Activated gamma-delta T cell treated with Interleukin-2 at 50 U/mL for 16 hours (primary cell): ENCODE measurements around the gene DMD.

ENCODE experiments used
- DNase-seq: peaks from one replicate; pipeline ENCODE4 v3.0.0-alpha.2; 2020

The DMD gene

DNA sequence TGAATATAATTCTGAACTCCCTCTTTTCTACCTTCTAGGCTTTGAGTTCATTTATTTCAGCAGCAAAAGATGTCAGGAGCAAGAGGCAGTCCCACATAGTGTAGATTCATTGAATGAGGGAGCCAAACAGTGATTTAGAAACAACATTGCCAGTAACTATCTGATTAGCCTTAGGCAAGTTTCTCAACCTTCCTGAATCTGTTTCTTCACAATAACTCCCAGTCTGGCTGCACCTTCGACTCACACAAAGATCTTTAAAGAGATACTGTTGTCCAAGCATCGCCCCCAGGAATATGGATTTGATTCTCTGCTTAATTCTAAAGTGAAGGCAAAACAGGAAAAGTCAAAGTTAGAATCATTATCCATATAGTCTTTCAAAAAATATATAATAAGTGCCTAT lies 1026.2 kb downstream of the DMD start:
- DNase-seq = no peak

DNA sequence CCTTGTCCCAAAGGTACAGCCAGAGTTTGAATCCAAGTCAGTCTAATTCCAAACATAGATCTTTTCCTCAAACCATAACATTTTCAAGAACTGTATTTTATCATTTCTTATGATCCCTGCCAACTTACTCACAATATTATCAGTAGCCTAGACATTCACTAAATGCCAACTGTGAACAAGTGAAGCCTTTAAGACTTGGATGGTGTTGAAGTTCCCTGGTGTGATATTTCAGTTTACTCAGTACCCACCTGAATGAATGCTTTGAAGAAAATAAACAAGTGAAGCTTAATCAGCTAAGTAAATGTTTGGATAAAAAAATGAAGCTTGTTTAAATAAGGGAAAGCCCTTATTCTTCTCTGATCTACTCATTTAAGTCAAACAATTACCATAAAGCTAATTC lies 1028.3 kb downstream of the DMD start:
- no peak for DNase-seq

DNA sequence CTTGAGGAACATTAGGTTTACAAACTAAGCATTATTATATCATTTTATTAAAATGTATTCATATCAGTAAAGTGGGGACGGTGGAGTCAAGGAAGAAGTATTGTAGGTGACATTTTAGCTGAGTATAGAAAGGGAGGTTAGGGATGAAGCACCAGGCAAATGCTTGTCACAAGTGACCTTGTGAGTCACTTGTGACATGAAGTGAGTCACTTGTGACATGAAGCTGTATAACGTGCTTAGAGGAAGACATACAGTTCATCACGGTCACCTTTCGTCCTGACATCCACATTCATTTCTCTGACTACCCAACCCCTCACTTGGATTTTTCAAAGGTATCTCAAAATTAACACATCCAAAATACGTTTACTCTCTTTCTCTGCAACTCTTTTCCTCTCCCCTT lies 1034.8 kb downstream of the DMD start:
- no peak for DNase-seq

DNA sequence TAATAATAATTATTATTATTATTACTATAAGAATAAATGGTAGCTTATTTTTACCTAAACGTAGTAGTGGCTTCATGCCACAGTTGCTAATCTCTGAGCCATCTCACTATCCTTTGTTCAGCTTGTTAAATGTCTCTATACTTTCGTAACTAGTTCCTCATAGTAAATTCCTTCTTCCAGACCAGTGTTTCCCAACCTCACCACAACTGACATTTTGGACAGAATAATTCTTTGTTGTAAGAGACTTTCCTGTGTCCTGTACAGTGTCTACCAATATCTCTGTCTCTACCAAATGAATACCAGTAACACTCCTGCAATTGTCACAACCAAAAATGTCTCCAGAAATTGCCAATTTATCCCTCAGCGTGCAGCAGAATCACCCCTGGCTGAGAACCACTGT lies 1040.9 kb downstream of the DMD start:
- no peak for DNase-seq

DNA sequence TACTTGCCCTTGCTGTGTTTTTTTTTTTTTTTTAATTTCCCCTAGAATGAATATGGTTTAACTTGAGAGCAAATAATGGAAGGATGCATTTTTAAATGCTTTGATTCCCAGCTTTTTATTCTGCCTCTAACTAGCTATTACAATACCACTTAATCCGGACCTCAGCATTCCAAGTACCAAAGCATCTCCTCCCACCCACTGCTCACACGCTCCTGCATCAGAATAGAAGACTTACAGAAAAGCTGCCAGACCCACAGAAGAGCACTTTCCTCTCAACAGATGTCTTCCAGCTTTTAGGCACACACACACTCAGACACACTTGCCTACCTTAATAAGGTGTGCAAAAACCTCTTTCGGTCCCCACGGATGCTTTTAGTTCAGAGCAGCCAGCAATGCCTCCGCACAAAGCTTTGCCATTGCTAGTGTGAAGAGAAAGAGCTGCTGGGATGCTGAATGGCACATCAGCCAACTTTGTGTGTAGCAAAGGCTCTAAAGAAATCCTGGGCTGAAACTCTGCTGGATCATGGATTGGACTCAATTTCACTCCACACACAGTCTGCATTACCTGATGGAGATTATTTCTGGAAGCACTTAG lies 1056.2 kb downstream of the DMD start:
- DNase-seq = no peak

DNA sequence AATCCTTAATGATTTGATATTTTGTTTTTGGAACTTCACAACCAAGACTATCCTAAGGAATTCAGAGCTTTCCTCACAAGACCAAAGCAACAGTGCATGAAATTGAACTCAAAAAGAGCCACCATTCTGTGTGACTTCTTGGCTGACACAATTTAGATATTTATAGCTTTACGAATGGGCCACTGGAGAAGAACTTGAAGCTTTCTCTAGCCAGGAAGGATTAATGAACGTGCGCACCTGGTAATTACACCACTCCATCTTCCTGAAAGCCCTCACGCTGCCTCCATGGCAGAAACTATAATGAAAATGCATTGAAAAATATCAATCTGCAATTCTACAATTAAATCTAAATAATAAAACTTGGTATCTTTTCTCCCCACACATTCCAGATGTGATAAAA lies 1057.8 kb downstream of the DMD start:
- DNase-seq = no peak

DNA sequence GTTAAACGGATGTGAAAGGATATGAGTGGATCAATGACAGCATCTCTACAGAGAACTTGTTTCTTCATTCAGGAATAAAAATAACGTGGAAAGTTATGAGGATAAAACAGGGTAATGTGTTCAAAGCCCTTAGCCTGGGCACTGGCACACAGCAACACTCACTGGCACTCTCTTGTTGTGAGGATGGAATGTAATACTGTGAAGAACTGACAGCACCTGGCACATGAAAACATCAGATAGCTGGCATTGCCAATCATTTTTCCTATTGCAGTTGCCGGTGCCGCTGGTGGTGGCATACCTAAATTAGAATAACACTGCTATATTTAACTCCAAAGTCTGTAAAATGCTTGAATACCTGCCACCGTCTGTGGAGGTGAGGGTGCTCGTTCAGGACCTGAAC lies 1061.2 kb downstream of the DMD start:
- DNase-seq = no peak

DNA sequence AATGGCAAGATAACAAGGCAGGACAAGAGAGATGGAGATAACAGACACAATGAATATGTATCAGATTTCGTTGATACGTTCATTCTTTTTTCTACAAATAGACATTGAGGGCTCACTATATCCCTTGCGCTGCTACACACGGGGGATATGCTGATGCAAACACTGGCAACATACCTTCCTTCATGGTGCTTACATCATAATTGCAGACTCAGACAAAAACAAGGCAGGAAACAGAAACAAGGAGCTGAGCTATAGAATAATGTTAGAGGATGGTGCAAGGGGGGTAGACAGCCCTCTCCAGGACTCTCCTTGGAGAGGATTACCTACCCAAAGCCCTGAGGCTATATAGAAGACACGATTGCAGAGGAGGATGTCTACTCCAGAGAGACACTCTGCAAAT lies 1069.5 kb downstream of the DMD start:
- no peak for DNase-seq

DNA sequence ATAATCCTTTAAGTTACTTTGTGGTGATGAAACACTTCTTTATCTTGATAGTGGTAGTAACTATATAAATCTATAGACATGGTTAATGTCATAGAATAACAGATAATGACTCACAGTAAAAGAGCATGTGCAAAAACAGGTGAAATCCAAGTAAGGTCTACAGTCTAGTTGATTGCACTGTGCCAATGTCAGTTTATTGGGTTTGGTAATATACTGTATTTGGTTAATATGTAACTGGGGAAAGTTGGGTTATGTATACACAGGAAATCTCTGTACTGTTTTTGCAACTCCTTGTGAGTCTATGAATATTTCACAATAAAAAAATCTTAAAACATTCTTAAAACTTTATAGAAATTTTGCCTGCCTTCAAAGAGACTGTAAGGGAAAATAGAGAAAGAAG lies 1071.9 kb downstream of the DMD start:
- DNase-seq = no peak

DNA sequence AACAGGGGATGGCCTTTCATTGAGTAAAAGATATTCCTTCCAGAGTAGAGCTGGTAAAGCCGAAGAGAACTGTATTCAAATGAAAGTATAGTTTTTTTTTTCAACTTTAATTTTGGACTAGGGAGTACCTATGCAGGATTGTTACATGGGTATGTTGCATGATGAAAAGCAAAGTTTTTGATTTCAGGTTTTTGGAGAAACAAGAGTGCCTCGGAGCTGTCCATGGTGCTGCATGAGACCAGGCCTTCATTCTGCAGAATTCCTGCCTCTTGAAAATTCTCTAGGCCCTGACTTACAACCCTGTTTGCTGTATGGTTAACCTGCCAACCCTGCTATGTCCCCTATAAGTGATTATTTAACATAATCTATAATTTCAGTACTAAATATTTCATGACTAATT lies 1073.8 kb downstream of the DMD start:
- no peak for DNase-seq

DNA sequence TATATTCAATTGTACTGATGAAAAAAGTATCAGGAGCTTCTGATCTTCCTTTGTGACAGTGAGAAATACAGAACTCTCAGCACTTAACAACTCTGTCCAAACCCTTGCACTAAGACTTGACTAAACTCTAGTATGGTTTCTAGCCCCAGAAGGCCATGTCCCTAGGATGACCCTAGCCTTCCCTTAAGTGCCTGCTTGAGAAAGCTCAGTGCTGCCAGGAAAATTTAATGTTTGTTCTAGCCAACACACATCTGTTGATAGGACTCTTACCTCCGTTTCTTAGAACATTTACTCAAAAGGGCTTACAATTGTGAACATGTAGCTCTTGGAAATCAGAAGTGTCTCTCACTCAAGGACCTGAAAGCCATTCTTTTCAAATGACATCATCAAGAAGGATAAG lies 1084.4 kb downstream of the DMD start:
- no peak for DNase-seq

DNA sequence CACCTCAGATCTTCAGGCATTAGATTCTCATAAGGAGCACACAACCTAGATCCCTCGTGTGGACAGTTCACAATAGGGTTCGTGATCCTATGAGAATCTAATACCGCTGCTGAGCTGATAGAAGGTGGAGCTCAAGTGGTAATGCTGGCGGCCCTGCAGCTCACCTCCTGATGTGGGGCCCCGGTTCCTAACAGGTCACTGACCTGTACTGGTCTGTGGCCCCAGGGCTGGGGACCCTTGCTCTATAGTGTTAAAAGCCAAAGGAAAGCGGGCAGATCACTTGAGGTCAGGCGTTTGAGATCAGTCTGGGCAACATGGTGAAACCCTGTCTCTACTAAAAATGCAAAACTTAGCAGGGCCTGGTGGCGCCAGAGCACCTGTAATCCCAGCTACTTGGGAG lies 1092.5 kb downstream of the DMD start:
- no peak for DNase-seq

DNA sequence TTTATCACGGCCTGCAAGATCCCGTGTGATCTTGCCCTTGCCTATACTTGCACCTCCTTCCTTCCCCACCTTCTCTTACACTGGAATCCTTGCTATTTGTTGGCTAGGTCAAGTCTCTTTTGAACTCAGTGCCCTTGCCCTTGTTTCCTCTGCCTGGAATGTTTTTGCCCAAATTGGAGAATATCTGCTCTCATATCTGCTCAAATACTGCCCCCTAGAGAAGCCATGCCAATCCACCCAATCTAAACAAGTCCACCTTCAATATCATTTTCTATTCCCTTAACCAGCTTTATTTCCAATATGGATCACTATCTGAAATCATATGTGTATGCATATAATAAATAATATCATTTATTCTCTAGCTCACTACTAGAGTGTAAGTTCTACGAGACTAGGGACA lies 1095.3 kb downstream of the DMD start:
- DNase-seq = no peak

DNA sequence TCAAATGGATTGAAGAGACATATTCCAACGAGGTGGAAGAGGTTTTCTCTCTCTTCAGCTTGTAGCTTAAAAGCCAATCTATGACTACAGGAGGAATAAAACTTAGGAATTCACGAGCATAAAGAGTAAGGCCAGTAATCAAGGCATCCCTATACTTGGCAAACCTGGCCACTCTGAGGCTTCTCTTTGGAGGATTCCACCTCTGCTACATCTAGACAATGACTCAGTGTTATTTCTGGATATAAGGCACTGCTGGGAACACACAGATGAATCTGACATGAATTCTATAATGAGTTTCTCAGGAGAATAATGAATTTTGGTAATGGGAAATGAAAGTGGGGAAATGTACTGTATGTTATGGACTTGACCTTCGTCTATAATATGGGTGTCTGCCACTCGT lies 1123.7 kb downstream of the DMD start:
- no peak for DNase-seq

DNA sequence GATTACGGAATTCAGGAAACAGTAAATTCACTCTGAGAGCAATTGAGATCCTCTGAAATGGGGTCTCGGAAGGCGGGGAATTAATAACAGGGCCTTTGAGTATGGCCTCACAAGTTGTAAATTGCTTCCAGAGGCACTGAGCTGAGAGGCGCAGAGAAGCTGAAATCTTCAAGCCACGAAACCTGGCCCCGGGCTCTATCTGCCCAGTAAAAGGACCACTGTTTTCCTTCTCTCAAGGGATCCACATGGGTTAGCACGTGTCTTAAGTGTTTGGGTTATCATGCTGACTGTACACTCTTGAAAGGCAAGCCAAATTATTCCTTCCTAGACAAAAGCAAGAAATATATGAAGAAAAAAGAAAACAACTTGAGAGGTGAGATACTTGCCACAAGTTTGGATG lies 1126.6 kb downstream of the DMD start:
- DNase-seq = no peak

DNA sequence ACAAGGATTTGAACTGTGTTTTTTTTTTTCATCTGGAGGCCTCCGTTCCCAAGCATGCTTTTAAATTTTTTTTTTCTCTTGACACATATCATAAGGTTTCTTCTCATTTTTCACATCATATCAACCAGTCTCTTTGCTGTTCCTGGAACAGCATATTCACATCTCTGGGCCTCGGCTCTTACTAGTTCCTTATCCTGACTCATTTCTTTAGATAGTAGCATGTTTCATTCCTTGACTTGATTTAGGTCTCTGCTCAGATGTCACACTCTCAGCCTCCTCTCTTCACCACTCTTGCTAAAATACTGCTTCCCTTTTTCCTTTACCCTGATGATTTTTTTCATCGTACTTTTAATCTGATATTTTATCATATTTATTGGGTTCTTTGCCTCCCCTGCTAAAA lies 1163.1 kb downstream of the DMD start:
- no peak for DNase-seq

DNA sequence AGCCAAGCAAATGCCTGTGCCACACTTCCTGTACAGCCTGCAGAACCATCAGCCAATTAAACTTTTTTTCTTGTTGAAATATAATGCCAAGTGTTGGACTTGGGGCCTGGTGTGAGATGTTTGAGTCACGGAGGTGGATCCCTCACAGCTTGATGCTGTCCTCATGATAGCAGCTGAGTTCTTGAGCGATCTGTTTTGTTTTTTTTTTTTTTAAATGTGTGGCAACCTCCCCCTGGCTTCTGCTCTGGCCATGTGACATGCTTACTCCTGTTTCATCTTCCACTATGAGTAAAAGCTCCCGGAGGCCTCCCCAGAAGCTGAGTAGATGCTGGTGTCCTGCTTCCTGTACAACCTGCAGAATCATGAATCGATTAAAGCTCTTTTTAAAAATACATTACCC lies 1166.2 kb downstream of the DMD start:
- DNase-seq = no peak

DNA sequence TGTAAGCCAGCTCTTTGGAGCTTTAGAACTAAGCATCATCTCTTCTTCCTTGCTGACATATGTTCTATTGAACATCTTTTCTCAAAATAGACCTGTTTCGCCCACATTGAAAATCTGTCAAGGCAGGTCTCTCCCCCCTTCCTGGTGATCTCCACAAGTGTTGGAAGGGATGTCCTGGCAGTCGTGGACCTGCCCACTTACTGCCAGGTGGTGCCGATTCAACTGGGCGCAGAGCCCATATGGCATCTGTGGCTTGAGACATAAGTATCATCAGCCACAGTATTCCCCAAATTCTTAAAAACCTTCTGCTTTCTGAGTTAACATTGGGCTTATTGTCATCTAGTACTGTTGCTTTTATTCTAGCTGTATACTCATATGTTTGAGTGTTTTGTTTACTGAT lies 1170.2 kb downstream of the DMD start:
- DNase-seq = no peak

DNA sequence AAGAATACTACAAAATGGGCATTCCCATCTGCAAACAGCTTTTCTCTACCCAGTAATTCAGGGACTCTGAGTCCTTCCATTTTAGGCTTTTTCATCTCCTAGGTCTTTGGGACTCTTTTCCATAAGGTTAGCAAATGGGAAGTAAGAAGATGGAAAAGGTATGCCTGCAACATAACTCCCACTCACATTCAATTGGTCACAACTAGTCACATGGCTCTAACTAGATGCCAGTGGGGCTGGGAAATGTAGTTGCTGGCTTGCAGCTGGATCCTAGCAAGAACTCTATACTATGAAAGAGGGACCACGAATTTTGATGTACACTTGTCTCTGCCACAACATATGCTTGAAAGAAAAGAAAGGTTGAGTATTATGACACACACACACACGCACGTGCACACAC lies 1184.6 kb downstream of the DMD start:
- no peak for DNase-seq

DNA sequence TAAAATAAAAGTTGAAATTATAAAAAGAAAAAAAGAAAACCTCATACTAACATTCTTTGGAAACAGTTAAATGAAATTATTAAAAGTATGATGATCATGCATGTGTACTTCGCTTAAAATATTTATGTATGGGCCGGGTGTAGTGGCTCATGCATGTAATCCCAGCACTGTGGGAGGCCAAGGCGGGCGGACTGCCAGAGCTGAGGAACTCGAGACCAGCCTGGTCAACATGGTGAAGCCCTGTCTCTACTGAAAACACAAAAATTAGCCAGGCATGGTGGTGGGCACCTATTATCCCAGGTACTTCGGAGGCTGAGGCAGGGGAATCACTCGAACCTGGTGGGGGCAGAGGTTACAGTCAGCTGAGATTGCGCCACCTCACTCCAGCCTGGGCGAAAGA lies 1187.3 kb downstream of the DMD start:
- DNase-seq = no peak

DNA sequence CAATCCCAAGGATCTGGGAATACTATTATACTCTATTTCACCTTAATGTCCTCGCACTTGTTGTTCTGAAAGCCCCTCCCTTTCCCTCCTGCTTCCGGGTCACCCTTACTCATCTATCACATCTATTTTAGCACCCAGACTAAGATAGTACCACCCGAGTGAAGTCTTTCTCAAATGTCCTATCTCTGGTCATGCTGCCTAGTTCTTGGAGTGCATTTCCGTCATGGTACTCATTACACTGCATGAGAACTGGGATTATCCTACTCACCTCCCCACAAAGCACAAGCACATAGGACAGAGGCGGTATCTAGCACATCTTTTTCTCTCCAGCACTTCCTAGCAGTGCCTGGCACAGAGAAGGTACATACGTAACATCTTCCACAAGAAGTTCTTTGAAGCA lies 1195.2 kb downstream of the DMD start:
- DNase-seq = no peak

DNA sequence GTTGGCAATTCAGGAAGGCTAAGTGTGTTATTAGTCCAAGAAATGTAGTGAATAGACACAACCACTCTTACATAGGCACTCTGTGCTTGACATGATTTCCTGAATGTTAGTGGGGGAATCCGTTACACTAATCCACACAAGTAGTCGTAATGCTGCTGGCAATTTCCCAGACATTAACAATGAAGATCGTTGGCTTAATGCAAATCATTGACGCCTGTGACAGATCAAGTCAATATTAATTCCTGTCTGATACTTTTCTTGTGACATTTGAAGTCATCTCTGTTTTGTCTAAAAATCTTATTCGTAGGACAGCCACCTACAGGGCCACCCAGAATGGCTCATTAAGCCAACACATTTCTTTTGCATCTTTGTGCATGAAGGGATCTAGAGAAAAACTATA lies 1200.4 kb downstream of the DMD start:
- no peak for DNase-seq

DNA sequence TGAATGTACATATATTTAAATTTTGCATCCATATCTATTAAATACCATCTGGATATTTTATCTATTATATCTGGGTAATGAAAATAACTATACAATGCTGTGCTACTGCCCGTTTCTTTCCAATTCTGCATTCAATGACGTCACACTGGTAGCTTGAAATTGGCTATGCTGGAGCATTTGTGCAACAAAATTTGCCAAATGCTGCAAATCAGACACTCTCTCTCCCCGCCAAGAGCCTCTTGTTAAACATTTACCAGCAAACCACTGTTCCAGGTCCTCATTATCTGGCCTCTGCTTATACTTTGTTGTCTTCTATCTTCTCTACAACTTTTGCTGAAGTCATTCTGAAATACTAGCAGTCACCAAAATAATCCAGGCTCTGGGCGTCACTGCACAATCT lies 1201.1 kb downstream of the DMD start:
- no peak for DNase-seq

DNA sequence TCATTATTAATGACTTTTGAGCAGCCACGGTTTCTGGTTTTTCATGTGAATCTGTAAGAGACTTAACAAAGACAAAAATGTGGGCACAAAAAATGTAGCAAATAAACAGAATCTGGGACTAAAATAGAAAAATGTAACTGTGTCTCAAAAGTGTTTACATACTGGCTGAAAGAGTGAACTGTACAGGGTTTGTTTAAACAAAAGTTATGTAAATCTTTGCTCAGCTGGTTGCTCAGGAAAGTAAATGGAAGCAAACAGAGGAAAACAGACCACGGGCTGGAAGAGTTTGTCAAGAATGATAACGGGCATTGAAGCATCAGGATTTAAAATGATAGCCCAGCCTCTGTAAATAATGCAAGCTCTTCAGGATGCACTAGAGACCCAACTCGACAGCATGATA lies 1217.7 kb downstream of the DMD start:
- DNase-seq = no peak

DNA sequence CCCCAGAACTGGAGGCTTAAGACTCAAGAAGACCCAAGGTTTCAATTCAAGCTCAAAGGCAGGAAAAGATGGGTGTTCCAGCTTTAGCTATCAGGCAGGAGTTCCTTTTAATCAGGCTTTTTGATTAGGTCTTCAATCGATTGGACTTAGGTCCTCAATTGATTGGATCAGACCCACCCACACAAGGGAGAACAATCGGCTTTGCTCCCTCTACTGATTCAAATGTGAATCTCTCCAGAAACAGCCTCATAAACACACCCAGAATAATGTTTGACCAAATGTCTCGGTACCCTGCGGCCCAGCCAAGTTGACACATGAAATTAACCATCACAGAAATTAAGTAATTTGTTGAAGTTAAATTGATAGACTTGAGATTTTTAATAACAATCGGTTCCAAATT lies 1222.4 kb downstream of the DMD start:
- no peak for DNase-seq

DNA sequence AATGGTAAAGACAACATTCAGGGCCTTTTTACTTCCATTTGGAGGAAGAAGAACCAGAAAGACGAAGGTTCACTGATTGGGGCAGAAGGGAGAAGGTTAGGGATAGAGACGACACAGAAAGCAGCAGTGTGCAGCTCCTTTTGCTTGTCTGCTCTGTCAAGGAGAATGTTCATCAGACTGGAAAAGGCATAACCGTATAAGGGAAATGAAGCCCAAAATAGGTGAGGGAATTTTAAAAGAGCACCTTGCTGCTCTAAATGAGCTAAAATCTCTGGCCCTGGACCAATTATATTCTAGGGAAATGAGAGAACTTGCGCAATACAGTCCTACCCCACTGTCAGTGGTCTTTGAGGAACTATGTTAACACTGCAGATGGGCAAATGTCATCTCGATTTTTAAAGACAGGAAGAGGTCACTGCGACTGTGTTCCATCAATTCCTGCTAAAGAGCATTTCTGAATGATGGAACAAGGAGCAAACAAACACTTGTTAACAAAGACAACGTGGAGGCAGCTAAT lies 1229.7 kb downstream of the DMD start:
- no peak for DNase-seq
